Panc1 (cell line): Measurements from ENCODE around the gene CCDC28A.

Source experiments
- CTCF ChIP-seq: fragments of 450-650 bp; IDR thresholded peaks from 2 replicates; pipeline ENCODE4 v1.5.1; 2017; ENCODE audit warnings: mild to moderate bottlenecking
- POLR2AphosphoS5 ChIP-seq: IDR thresholded peaks from 2 replicates; pipeline ENCODE4 v1.6.1; 2012; ENCODE audit warnings: mild to moderate bottlenecking, low read depth, low read length, moderate library complexity
- SIN3A ChIP-seq: IDR thresholded peaks from 2 replicates; pipeline ENCODE4 v1.6.1; 2012; ENCODE audit warnings: low read depth, mild to moderate bottlenecking, low read length, moderate library complexity, borderline replicate concordance; ENCODE audit not compliant: insufficient read depth
- TF ChIP-seq, protein P1 (sequence below), 2 experiments: IDR thresholded peaks; 2 replicates each; pipeline ENCODE4 v1.6.1; 2011 to 2012; ENCODE audit warnings: low read depth in 2 of 2, control low read depth in 1 of 2, low read length in 1 of 2, mild to moderate bottlenecking in 1 of 2, moderate library complexity in 1 of 2; ENCODE audit not compliant: insufficient read depth in 1 of 2

GRCh38 chr6:138795809-138796603 lies 22.4 kb downstream of the CCDC28A start, which contains the start of gene ECT2L:
- no peak for TF ChIP-seq CTCF
- TF ChIP-seq POLR2AphosphoS5, result no peak
- TF ChIP-seq, protein P1, sequence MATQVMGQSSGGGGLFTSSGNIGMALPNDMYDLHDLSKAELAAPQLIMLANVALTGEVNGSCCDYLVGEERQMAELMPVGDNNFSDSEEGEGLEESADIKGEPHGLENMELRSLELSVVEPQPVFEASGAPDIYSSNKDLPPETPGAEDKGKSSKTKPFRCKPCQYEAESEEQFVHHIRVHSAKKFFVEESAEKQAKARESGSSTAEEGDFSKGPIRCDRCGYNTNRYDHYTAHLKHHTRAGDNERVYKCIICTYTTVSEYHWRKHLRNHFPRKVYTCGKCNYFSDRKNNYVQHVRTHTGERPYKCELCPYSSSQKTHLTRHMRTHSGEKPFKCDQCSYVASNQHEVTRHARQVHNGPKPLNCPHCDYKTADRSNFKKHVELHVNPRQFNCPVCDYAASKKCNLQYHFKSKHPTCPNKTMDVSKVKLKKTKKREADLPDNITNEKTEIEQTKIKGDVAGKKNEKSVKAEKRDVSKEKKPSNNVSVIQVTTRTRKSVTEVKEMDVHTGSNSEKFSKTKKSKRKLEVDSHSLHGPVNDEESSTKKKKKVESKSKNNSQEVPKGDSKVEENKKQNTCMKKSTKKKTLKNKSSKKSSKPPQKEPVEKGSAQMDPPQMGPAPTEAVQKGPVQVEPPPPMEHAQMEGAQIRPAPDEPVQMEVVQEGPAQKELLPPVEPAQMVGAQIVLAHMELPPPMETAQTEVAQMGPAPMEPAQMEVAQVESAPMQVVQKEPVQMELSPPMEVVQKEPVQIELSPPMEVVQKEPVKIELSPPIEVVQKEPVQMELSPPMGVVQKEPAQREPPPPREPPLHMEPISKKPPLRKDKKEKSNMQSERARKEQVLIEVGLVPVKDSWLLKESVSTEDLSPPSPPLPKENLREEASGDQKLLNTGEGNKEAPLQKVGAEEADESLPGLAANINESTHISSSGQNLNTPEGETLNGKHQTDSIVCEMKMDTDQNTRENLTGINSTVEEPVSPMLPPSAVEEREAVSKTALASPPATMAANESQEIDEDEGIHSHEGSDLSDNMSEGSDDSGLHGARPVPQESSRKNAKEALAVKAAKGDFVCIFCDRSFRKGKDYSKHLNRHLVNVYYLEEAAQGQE (IDR thresholded peaks at IDR 0.05; ENCODE audit: insufficient read depth in 1 of 2, low read depth in 2 of 2, low read length in 1 of 2), result no peak
- TF ChIP-seq SIN3A, result no peak
